Mucosa of gallbladder (tissue), 1 donor: Measurements from ENCODE around the gene STAB1. TPM values are rescaled to one million over a fixed set of nuclear protein-coding genes. Genes with fewer than 3 reads are reported as not detected.
A peak's percentile ranks its signal among the peaks of the same experiment; 100 is the strongest.

Source experiments
- DNase-seq: peaks from one replicate; pipeline ENCODE4 v3.0.0-alpha.2; 2020; ENCODE audit warnings: low spot score
- total RNA-seq: library from RNA; stranded (reverse); gene quantifications from one replicate; pipeline ENCODE4 v1.2.1, GENCODE V29; 2021
- donor health status: DM: no; HTN: no; CAD: no.

Gene STAB1
- total RNA-seq: 222 TPM

GRCh38 chr3:52494886-52495495 lies at the start of gene STAB1:
STAB1 (plus strand) TSS chr3:52495338; CDS start chr3:52495414, 76 bp downstream.
- DNase-seq: no peak

- no peak for DNase-seq
These were observed 49.1 kb upstream of the STAB1 start for GRCh38 chr3:52446042-52446441.

GRCh38 chr3:52446631-52447511 lies 48.3 kb upstream of the STAB1 start:
- DNase-seq: peak; percentile 58

- DNase-seq: no peak
These were observed 47.4 kb upstream of the STAB1 start for GRCh38 chr3:52447512-52448355.

- no peak for DNase-seq
These were observed 44.5 kb upstream of the STAB1 start for GRCh38 chr3:52450489-52451236.

- DNase-seq: no peak
These were observed 43.7 kb upstream of the STAB1 start for GRCh38 chr3:52451237-52452083.

GRCh38 chr3:52452126-52452525 lies 43.0 kb upstream of the STAB1 start:
- no peak for DNase-seq

GRCh38 chr3:52452570-52453221 lies 42.4 kb upstream of the STAB1 start:
- DNase-seq: no peak

- no peak for DNase-seq
These were observed 41.5 kb upstream of the STAB1 start, which contains the start of gene TNNC1 for GRCh38 chr3:52453496-52454249. TNNC1 (minus strand) TSS chr3:52454041; CDS start chr3:52454015, 26 bp downstream.

GRCh38 chr3:52454250-52454937 lies 40.7 kb upstream of the STAB1 start:
- no peak for DNase-seq

- DNase-seq: no peak
These were observed 40.2 kb upstream of the STAB1 start for GRCh38 chr3:52454938-52455282.

- DNase-seq: peak; percentile 89
These were observed 39.6 kb upstream of the STAB1 start, which contains the start of gene NISCH for GRCh38 chr3:52455283-52456168. NISCH (plus strand) TSS chr3:52455604; CDS start chr3:52455642, 38 bp downstream.

GRCh38 chr3:52456169-52456799 lies 38.9 kb upstream of the STAB1 start:
- DNase-seq: no peak

- DNase-seq: no peak
These were observed 38.3 kb upstream of the STAB1 start for GRCh38 chr3:52456800-52457183.

- no peak for DNase-seq
These were observed 36.9 kb upstream of the STAB1 start for GRCh38 chr3:52458031-52458760.
